Stimulated activated naive CD4-positive, alpha-beta T cell treated with Interleukin-2 at 50 U/mL for 16 hours (primary cell): ENCODE data around the gene NOTCH1.

Source experiments
- DNase-seq: peaks from one replicate; lab custom pipeline; 2025; lab: John Stamatoyannopoulos, UW

NOTCH1 gene

DNA sequence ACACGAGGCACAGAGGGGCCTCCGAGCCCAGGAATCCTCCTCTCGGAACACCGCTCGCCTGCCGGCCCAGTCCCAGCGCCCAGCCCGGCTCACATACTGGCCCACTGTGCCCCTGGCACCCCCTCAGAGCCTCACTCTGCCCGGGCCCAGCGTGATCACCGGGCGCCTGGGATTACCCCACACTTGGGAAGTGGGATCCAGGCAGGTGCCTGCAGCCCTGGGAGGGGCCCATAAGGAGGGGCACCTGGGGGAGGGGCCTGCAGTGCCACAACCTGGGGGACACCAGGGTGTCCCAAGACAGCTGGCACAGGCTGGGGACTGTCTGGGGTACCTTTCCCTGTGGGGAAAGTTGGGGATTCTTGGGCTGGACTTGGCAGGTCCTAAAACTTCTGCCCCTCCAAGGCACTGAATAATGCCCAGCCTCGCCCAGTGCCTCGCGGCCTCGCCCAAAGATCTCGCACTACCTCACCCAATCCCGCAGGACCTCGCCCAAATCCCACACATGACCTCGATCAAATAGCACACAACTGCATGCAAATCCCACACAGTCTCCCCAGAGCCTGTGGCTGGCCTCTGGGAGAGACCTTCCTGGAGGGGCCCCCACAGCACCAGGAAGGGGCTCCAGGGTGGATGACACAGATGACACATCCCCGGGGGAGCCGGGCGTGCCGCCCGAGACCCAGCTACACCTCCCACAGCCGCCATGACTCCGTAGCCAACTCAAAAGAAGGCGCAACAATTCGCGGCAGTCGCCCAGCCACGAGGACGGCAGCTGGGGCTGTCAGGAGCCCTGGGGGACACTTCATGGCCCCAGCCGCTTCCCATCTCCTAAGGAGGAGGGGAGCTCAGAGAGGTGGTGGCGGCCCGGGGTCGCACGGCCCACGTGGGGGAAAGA lies 13.7 kb downstream of the NOTCH1 start:
- DNase-seq: no peak

DNA sequence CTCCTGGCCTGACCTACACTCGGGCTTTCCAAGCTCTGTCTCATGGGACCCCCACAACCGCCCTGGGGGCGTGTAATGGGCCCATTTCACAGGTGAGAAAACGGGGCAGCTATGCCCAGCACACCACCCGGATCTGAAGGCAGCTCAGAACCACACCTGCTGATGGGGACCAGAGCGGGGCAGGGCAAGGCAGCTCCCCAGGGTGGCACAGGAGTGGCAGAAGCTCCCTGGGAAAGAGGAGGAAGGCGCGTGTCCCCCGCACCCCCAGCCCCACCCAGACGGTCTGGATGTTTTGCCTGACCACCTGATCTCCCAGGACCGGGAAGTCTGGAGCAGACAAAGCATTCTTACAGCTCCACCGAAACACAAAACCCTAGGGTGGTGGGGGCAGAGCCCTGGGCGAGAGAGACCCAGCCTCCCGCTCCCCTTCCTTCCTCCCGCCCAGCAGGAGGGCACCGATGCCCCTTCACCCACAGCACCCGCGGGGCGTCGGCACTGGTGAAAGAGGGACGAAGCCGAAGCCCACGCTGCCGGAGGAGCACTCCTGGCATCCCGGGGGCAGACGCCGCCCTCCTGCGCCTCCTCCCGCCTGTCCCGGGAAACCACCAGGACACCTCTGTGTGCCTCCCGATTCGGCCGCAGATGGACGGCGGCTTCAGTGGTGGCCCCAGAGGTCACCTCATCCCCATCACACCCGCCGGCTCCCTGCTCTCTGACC lies 14.5 kb downstream of the NOTCH1 start:
- no peak for DNase-seq

DNA sequence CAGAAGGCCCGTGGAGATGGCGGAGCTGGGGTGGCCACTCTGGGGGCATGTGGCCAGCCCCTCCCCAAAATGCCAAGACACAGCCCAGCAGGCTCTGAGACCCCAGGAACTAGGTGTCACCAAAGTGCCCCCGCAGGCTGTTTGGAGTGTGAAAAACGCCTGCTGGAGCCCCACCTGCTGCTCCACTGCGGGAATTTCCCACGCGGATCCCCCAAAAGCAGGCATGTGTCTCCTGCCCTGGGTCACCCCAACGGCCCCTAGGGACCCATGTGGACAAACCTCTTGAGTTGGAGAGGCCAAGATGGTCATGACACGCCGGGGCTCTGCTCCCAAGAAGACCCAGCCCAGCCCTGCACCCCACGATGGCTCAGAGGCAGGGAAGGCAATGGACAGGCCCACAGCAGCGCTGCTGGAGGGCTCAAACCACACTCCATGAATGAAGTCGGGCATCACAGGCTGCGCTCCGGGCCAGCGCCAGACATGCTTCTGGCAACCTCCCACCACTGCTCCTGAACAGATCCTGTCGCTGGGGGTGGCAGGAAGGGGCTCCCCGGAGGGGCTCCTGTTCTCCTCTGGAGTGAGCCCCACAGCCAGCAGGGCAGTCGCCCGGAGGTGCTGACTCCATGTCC lies 15.3 kb downstream of the NOTCH1 start:
- no peak for DNase-seq

DNA sequence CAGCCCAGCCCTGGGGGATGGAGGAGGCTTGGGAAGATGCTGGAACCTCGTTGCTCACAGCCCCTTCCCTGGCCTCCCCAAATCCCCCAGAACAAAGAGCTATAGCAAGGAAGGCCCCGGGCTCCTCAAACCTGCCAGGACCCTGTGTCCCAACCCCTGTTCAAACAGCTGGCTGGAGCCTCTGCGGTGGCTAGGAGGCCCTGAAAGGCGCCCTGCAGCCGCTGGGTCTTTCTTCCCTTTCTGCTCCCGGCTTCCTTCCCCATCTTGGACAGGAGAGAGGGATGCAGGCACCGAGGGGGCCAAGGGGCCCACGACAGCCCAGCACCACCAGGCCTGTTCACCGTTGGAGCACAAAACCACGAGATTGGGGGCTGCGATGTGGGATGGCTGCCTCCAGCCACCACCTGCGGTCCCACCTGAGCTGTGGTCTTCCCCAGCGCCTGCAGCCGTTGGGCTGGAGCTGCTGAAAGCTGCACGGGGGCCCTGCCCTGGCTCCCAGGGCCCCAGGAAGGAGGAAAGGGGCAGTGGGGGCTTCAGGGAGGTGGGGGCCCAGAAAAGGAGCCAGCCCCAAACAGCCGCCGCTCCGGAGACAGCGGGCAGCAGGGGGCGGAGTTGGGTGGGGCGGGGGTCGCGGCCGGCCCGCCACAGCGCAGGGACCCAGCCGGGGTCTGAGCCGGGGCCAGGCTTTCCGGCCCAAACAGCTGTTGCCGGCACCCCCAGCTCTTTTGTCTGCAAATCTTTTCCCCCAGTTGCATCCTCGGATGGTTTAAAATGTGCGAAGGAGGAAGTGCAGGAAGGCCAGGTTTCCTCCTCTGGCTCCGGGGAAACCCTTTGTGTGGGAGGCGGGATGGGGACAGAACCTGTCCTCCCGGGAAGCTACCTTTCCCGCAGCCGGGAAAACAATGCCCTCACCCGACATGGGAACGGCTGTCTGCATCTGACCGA lies 16.1 kb downstream of the NOTCH1 start:
- no peak for DNase-seq

DNA sequence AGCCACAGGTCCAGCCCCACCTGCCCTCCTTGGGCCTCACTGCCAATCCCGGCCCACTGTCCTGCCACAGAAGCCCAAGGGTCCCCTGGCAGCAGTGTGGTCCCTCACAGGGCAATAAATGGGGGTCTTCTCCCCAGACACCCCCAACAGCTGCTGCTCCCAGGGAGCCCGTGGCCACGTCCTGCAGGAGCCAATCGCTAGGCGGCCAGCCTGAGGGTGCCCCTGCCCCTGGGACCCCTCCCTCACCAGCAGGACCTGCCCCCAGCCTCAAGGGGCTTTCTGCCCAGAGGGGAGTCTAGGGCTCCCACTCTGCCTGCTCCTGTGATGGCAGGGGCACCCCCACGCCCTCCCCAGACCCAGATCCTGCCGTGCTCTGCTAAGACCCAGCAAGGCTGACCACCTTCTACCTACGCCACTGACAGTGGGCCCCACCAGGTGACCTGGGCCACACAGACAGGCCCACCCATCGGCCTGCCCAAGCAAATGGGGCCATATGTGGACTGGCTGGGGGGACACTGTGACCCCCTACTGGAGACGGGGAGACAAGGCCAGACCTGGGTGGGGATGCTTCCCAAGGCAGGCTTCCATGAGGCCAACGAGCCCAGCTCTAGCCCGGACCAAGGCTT lies 17.0 kb downstream of the NOTCH1 start:
- no peak for DNase-seq

DNA sequence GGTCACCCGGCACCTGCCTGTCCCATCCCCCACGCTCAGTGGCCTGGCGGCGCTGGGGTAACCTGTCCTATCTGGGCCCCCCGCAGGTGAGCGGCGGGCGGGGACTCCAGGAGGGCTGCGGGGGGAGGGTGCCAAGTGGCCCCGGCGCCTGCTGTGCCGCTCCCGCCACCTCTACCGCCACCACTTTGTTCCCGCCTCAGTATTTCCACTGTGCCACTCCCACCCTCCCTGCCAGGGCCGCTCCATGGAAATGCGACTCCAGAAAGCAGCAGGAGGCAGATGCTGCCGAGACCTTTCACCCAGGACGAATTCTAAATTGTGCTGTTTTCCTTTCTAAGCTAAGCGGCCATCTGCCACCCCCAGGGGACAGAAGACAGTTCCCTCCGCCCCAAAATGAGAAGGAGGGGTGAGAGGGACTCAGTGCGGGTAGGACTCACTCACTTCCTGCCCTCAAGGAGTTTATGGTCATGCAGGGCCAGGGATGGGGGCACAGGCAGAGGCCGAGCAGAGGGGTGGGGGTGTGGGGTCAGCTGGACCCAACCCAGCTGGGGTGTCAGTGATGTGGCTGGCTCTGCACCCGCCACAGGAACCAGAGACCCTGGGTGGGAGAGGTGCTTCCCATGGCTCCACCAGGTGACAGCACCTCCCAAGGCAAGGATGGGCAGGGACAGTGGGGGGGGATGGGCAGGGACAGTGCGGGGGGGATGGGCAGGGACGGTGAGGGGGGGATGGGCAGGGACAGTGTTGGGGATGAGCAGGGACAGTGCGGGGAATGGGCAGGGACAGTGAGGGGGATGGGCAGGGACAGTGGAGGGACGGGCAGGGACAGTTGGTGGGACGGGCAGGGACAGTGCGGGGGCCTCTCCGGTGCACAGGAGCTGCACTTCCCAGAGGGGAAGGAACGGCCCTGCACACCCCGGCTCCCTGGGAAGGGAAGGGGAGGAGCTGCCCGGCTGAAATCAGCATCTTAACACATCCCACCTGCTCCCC lies 17.8 kb downstream of the NOTCH1 start:
- no peak for DNase-seq

DNA sequence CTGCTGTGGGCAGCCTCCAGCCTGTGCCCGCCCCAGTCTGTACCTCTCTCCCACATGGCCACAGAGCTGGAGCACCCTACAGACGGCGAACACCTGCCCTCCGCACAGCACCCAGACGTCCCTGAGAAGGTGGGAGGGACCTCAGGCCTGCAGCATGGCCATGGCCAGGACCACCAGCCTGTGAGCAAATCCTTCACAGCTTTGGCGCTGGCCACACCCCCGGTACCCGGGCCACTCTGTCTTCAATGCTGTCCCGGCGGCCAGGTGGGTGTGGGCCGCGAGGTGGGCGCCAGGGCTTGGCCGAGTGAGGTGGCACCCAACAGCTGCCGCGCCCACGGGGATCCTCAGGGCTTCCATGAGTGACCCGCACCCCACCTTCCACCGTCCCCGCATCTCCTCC lies 18.7 kb downstream of the NOTCH1 start:
- no peak for DNase-seq

DNA sequence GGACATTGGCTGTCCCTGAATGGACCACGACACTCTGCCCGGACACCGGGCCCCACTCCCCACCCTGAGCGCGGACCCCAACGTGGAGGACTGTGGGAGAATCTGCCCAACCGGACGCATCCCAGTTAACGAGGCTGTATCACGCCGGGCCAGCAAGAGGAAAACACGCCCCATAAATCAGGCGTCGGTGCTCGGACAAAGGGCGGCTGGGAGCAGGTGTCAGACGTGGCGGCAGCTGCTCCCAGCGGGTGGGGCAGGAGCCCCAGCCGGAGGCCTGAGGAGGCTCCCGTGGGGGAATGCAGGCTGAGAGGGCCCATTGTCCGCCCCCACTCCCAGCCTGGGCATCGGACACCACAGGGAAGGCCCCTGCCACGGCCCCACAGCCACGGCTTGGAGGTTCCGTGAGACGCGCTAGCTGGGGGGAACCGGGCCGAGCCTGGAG lies 19.2 kb downstream of the NOTCH1 start:
- DNase-seq: no peak

DNA sequence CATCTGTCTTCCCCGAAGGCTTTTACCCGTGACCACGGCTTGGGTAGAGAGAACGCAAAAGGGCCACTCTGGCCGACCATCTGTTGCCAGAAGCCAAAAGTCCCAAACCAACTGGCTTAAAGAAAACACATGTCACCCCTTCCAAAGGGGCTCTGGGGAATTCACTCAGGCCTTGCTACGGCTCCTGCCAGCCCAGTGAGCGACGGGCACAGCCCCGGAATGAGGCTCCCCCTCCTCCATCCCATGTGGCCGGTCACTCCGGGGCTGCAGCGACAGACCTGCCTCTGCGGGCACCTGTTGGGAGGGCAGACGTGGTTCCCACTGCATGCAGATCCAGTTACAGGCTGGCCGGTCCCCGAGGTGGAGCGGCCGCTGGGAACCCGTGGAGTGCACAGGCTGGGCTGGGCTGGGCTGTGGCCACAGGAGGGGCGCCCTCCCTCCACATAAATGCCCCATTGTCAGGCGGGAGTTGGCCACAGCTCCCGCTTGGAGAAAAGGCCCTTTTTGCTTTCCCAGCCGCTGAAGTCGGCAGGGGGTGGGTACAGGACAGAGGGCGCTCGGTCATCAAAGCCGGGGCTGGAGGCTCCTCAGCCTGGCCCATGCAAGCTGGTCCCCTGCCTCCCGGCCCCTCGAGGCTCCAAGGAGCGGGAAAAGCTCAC lies 19.9 kb downstream of the NOTCH1 start:
- no peak for DNase-seq

DNA sequence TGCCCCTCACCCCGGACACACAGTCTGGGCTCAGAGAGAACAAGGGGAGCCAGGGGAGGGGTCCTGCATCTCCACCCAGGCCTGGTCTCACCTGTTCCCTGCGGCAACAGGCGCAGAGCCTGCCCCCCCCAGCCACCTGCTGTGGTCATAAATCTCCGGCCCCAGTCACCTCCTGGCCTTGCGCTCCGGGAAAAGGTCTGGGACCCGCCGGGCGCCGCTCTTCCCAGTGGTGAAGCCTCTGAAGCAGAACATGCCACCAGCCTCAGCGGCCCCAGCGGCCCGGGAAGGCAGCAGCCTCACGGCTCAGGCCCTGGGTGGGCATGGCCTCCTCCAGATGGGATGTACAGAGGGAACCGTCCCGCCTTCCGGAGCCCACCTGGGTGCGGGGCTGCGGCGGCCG lies 20.6 kb downstream of the NOTCH1 start:
- no peak for DNase-seq

DNA sequence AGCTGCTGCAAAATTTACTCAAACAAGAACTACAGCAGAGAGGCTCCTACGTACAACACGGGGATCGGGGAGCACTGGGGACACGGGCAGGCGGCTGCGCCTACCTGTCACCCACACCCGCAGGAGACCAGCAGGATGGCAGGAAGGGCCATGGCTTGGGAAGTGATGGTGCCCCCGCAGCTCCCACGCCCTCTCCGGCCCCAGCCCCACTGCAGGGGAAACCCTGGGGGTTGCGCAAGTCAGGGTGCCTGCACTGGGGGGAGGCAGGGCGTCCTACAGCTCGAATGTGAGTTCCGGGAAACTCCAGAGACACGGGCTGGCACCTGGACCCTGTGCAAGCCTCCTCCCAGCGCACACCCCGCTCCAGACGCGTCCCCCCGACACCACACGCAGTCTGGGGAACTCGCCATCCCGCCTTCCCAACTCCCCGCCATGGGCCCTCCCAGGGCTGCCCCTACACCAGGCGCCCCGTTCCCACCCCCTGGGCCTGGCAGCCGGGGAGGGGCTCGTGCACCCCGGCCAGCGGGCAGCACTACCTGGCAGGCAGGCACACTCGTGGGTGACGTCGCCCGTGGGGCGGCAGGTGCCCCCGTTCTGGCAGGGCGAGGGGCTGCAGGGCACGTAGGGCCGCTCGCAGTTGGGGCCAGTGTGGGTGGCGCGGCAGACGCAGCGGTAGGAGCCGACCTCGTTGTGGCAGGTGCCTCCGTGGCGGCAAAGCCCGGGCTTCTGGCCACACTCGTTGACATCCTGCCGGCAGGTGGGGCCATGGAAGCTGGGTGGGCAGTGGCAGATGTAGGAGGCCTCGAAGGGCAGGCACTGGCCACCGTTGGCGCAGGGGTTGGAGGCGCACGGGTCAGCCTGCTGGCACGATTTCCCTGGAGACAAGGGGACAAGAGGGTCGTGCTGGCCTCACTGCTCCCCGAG lies 23.3 kb downstream of the NOTCH1 start:
- no peak for DNase-seq

DNA sequence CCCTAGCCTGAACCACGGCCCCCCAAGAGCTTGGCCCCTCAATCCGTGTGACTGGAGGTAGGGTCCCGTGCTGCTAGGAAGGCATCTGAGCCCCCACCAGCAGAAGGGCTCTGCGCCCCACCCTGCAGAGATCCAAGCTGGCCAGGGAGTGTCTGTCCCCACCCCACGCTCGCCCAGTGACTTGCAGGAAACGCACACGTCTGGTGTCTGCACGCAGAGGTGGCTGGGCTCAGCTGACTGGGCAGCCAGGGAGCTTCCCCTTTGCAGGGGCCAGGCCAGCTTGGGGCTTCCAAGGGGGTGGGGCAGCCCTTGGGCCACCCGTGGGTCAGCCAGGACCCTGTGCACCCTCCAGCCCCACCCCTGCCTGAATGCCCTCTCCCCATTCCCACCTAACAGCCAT lies 24.3 kb downstream of the NOTCH1 start:
- DNase-seq: no peak

DNA sequence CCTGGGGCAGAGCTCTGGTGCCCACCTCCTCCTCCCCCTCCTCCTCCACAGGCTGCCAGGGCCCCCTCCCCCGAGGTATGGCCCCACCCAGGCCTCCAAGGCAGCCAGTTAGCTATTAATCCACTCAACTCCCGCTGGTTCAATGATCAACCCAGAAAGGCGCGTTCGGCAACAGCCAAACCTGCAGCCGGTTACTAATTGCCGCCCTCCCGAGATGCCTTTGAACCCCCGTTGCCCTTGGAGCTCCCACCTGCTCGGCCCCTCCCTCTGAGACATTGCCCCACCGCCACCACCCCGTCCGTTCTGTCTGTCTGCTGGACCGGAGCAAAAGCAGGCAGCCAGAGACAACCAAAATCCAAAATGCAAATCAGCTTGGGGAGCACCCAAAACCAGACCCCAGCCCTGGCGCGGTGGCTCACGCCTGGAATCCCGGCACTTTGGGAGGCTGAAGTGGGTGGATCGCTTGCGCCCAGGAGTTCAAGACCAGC lies 25.8 kb downstream of the NOTCH1 start:
- DNase-seq: no peak

DNA sequence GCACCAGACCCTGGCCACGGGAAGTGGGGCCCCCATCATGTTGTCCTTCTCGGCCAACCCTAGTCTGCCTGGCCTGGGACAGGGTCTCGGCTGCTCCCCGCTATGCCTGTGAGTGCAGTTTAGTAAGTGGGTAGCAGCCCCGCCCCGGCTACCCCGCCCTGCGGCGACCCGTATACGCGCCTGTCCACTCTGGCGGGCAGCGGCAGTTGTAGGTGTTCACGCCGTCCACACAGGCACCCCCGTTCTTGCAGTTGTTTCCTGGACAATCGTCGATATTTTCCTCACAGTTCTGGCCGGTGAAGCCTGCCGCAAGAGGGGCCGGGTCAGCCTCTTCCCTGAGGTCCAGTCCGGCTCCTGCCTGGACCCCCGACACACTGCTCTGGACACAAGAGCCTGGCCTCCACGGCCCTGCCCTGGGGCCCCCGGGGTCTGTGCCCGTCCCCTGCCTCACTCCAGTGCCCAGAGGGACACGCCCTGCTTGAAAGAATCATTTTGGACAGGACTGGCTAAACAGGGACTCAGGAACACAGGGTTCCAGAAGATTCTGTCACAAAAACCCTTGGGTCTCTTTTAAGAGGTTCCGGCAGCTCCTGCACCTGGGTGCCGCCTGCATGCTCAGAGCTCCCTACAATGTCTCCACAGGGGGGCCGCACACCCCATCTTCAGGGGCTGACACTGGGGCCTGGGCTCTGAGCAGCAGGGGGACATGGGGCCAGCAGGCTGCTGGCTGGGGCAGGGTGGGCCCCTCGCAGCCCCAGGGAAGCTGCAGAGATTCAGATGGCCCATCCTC lies 26.4 kb downstream of the NOTCH1 start:
- DNase-seq: no peak

DNA sequence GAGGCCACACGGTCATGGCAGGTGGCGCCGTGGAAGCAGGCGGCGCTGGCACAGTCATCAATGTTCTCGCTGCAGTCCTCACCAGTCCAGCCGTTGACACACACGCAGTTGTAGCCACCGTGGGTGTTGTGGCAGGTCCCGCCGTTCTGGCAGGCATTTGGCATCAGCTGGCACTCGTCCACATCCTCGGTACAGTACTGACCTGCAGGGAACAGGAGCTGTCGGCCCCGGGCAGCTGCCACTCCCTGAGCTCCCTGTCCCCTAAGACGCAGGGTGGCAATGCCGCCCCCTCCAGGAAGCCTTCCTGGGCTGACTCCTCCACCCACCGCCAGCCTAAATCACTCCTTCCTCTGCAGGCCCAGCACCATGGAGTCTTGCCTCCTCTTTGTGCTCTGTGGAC lies 27.2 kb downstream of the NOTCH1 start:
- no peak for DNase-seq

DNA sequence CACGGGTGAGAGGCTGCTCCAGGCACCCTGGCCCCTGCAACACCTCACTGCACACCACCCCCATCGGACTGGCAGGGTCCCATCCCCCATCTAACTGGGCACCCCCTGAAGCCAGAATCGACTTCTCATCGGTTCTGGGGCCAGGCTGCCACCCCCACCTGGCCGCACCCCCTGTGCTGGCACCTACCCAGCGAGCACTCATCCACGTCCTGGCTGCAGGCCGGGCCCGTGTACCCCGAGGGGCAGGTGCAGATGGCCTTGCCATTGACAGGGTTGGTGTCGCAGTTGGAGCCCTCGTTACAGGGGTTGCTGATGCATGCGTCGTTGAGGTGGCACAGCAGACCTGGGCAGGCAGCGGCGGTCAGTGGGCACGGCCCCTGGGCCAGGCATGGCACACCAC lies 27.9 kb downstream of the NOTCH1 start:
- DNase-seq: no peak

DNA sequence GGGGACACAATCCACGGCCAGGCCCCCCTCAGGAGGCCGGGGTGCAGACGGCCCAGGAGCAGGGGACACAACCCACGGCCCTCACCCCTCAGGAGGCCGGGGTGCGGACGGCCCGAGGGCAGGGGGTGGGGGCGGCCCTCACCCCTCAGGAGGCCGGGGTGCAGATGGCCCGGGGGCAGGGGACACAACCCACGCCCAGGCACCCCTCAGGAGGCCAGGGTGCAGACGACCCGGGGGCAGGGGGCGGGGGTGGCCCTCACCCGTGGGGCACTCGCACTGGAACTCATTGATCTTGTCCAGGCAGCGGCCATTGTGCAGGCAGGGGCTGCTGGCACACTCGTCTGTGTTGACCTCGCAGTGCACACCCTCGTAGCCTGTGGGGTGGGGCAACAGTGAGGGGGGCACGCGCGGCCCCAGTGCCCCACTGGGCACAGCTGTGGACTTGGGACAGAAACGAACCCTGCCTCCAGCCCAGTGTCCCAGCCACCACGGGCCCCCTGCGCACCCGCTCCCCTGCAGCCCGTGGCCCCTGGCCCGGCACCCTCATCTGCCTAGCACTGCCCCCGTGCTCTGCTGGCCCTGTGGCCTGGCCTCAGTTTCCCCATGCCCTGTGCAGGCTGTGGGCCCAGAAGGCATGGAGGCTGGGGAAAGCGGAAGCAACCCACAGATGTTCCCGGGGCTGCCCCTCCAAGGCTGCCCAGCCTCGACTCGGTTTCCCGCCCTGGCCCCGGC lies 28.7 kb downstream of the NOTCH1 start:
- no peak for DNase-seq
